Fibroblast of lung (primary cell): ENCODE measurements around the gene APPL1.

ENCODE experiments used
- EZH2 ChIP-seq: IDR thresholded peaks from 2 replicates; pipeline ENCODE4 v1.5.1; 2012; ENCODE audit warnings: low read length, control low read depth, mild to moderate bottlenecking; ENCODE audit errors: missing control alignments
- TF ChIP-seq, protein P1 (sequence below), 2 donors: IDR thresholded peaks in 1 of 2; conservative IDR thresholded peaks in 1 of 2; 1 replicate in 1 of 2; 2 replicates in 1 of 2; pipeline ENCODE4 v1.5.1; 2011 to 2012; ENCODE audit warnings: low read length in 2 of 2, control low read depth in 1 of 2, inconsistent platforms in 1 of 2, low read depth in 1 of 2, mild to moderate bottlenecking in 1 of 2

DNA sequence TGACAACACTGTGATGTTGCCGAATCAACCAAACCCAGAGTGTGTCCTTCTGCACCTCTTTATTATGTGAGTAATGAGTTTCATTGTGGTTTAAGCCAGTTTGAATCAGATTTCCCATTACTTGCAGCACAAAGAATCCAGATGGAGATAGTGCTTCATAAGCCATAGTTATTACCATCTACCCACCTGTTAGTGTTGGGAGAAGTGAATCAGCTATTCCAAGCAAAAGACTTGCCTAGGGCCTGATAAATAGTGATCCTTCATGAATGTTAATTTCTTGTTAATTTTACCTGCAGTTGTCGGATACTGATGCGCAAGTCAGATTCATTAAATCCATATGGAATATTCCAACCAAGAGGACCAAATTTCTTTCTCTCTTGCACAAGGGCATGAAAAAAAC lies 86.7 kb downstream of the APPL1 start:
- TF ChIP-seq, protein P1, sequence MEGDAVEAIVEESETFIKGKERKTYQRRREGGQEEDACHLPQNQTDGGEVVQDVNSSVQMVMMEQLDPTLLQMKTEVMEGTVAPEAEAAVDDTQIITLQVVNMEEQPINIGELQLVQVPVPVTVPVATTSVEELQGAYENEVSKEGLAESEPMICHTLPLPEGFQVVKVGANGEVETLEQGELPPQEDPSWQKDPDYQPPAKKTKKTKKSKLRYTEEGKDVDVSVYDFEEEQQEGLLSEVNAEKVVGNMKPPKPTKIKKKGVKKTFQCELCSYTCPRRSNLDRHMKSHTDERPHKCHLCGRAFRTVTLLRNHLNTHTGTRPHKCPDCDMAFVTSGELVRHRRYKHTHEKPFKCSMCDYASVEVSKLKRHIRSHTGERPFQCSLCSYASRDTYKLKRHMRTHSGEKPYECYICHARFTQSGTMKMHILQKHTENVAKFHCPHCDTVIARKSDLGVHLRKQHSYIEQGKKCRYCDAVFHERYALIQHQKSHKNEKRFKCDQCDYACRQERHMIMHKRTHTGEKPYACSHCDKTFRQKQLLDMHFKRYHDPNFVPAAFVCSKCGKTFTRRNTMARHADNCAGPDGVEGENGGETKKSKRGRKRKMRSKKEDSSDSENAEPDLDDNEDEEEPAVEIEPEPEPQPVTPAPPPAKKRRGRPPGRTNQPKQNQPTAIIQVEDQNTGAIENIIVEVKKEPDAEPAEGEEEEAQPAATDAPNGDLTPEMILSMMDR (conservative IDR thresholded peaks at IDR 0.05 in 1 of 2, IDR thresholded peaks at IDR 0.05 in 1 of 2; ENCODE audit: low read depth in 1 of 2, low read length in 2 of 2): no peak
- no peak for TF ChIP-seq EZH2
